Smooth muscle cell of the brain vasculature (primary cell): ENCODE data around the gene ROBO1.
A peak's percentile ranks its signal among the peaks of the same experiment; 100 is the strongest.

ENCODE experiments used
- DNase-seq: peaks from one replicate; pipeline ENCODE4 v3.0.0-alpha.2; 2012; ENCODE audit warnings: low read depth, low spot score

ROBO1 gene

GRCh38 chr3:79081335-79081734, 686.5 kb downstream of the ROBO1 start:
- DNase-seq = no peak

- no peak for DNase-seq
These were observed 693.2 kb downstream of the ROBO1 start for GRCh38 chr3:79074558-79074957.

- no peak for DNase-seq
These were observed 700.1 kb downstream of the ROBO1 start for GRCh38 chr3:79067734-79068133.

GRCh38 chr3:79066481-79066880, 701.3 kb downstream of the ROBO1 start:
- no peak for DNase-seq

GRCh38 chr3:79063624-79064023, 704.2 kb downstream of the ROBO1 start:
- no peak for DNase-seq

- DNase-seq = no peak
These were observed 710.0 kb downstream of the ROBO1 start for GRCh38 chr3:79057756-79058155.

GRCh38 chr3:79056498-79056897, 711.3 kb downstream of the ROBO1 start:
- no peak for DNase-seq

- no peak for DNase-seq
These were observed 715.6 kb downstream of the ROBO1 start for GRCh38 chr3:79052054-79052681.

GRCh38 chr3:79047581-79047980, 720.2 kb downstream of the ROBO1 start:
- DNase-seq = no peak

GRCh38 chr3:79041621-79042020, 726.2 kb downstream of the ROBO1 start:
- no peak for DNase-seq

- DNase-seq = no peak
These were observed 727.1 kb downstream of the ROBO1 start for GRCh38 chr3:79040701-79041100.

GRCh38 chr3:79040091-79040490, 727.7 kb downstream of the ROBO1 start:
- no peak for DNase-seq

- DNase-seq = no peak
These were observed 728.6 kb downstream of the ROBO1 start for GRCh38 chr3:79039192-79039591.

GRCh38 chr3:79038636-79039035, 729.2 kb downstream of the ROBO1 start:
- no peak for DNase-seq

- no peak for DNase-seq
These were observed 729.7 kb downstream of the ROBO1 start for GRCh38 chr3:79038057-79038456.

GRCh38 chr3:79032686-79033318, 735.0 kb downstream of the ROBO1 start:
- DNase-seq = peak; percentile 45

- no peak for DNase-seq
These were observed 737.6 kb downstream of the ROBO1 start for GRCh38 chr3:79030157-79030556.

GRCh38 chr3:79028916-79029315, 738.9 kb downstream of the ROBO1 start:
- no peak for DNase-seq

- no peak for DNase-seq
These were observed 740.2 kb downstream of the ROBO1 start for GRCh38 chr3:79027593-79027992.

GRCh38 chr3:79019924-79020173, 747.9 kb downstream of the ROBO1 start:
- no peak for DNase-seq

GRCh38 chr3:79019137-79019923, 748.5 kb downstream of the ROBO1 start:
- DNase-seq = peak; percentile 88

GRCh38 chr3:79018671-79019136, 749.1 kb downstream of the ROBO1 start:
- no peak for DNase-seq

- DNase-seq = no peak
These were observed 749.5 kb downstream of the ROBO1 start for GRCh38 chr3:79018265-79018664.
